Left ventricle myocardium inferior (tissue), 1 donor: Measurements from ENCODE around the gene GSK3A. TPM values are rescaled to one million over a fixed set of nuclear protein-coding genes. Genes with fewer than 3 reads are reported as not detected.

Experiments used
- DNase-seq: peaks from one replicate; pipeline ENCODE4 v3.0.0-alpha.2; 2020
- H3K27ac ChIP-seq: fragments of 200-600 bp; replicated peaks from 2 replicates; pipeline ENCODE4 v1.8.0; 2021
- H3K27me3 ChIP-seq: fragments of 200-600 bp; 2 replicates; pipeline ENCODE4 v1.8.0; 2021; ENCODE audit warnings: low read depth
- H3K36me3 ChIP-seq: fragments of 200-600 bp; 2 replicates; pipeline ENCODE4 v1.8.0; 2021
- H3K4me1 ChIP-seq: fragments of 200-600 bp; 2 replicates; pipeline ENCODE4 v1.8.0; 2021
- H3K4me3 ChIP-seq: fragments of 200-600 bp; 2 replicates; pipeline ENCODE4 v1.8.0; 2021; ENCODE audit warnings: mild to moderate bottlenecking, moderate library complexity
- H3K9me3 ChIP-seq: fragments of 200-600 bp; replicated peaks from 2 replicates; pipeline ENCODE4 v1.8.0; 2021
- CTCF ChIP-seq: fragments of 200-600 bp; IDR thresholded peaks from 2 replicates; pipeline ENCODE4 v1.8.0; 2021; ENCODE audit warnings: antibody characterized with exemption, mild to moderate bottlenecking, borderline replicate concordance
- intact Hi-C: fragments of 100-400 bp; cut with micrococcal nuclease; formaldehyde crosslinking; loops from one replicate; pipeline ENCODE4 v1.11.0; 2022
- total RNA-seq: library from RNA; stranded (reverse); fragmentation: NEBNext Ultra II Directional; extraction: Animal tissue kit (Norgen Biotek cat#: 25700); gene quantifications from one replicate; pipeline ENCODE4 v1.2.1, GENCODE V29; 2021
- donor health status: DM: no; HTN: yes; CAD: no; lungs with severe emphysema.

The GSK3A gene
- total RNA-seq, 1 donor from 2014 or later, result 37.6 TPM

- no peak overlapping the region for H3K4me3 ChIP-seq
- intact Hi-C loops, result no loop called here
These were observed 3.9 kb upstream of the GSK3A start for GRCh38 chr19:42246143-42246921.

DNA sequence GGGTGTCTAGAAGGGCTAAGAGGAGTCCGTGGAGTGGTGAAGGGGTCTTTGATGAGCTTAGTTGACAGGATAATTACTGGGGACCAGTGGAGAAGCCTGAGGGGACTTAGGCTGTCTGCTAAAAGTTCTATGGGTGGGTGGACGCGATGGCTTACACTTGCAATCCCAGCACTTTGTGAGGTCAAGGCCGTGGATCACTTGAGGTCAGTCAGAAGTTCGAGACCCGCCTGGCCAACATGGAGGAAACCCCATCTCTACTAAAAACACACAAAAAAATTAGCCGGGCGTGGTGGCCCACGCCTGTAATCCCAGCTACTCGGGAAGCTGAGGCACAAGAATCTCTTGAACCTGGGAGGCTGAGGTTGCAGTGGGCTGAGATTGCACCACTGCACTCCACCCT, 2.8 kb upstream of the GSK3A start:
- Histone ChIP-seq H3K4me3 (peak overlapping the region; percentile 88), H3K36me3 (peaks cover 20% of the 10 kb centered on the region), H3K27me3 (no peaks in the 10 kb centered on the region), H3K9me3 (no peaks in the 10 kb centered on the region), H3K27ac (peak overlapping the region; percentile 93), H3K4me1 (peaks cover 84% of the 10 kb centered on the region)
- intact Hi-C loops, result no loop called here
- no peak for TF ChIP-seq CTCF
- DNase-seq, result no peak

More at GRCh38 chr19:42246143-42246921, 3.9 kb upstream of the GSK3A start:
- Histone ChIP-seq H3K4me1 (peaks cover 84% of the 10 kb centered on the region), H3K9me3 (no peaks in the 10 kb centered on the region), H3K27ac (peak overlapping the region; percentile 93), H3K27me3 (no peaks in the 10 kb centered on the region), H3K36me3 (peaks cover 20% of the 10 kb centered on the region)
- peak; percentile 79 for TF ChIP-seq CTCF
- DNase-seq, result peak; percentile 75

DNA sequence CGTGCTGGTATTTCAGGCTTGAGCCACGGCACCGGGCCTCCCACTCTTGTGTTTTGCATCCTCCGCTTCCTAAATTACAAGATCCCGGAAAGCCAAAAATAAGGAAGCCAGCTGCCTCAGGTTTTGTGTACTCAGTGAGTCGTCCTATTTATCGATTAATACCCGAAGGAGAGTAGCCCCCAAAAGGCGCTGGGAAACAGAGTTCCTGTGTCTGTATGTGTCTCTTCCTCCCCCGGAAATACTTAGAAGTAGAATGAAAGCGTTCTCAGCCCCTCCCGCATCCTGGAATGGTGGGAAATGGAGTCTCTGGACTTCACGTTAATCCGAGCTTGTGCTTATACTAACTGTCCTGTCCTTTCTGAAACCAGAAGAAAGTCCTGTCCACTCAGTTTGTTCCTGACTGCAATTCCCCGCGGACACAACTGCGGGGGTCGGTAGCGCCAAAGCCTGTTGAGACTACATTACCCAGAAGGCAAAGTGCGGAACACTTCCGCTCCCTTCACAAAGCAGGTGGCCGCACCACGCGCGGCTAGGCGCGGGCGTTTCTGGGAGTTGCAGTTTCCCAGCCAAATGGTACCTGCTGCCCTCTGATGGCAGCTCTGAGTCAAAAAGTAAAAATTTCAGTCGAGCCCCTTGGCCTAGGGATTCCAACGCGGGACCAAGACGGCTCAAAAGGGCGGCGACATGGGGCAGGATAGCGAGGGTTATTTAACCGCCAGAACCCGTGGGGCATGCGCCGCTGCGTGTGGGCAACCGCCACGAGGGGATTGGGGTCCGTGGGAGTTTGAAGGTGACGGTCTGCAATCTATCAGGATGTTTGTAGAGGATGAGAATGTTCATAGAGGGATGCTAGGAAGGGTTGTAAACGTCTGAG, 2.2 kb upstream of the GSK3A start:
- Histone ChIP-seq H3K27me3 (no peaks in the 10 kb centered on the region), H3K4me1 (peaks cover 83% of the 10 kb centered on the region), H3K36me3 (peaks cover 19% of the 10 kb centered on the region), H3K9me3 (no peaks in the 10 kb centered on the region), H3K27ac (peak overlapping the region; percentile 93), H3K4me3 (peak overlapping the region; percentile 88)
- DNase-seq, result peak; percentile 93
- TF ChIP-seq CTCF, result peak; percentile 76
- intact Hi-C loops, result loop anchor here (5.0 kb wide), 1 partner anchor 38 kb away; no protein-coding TSS in a partner anchor

DNA sequence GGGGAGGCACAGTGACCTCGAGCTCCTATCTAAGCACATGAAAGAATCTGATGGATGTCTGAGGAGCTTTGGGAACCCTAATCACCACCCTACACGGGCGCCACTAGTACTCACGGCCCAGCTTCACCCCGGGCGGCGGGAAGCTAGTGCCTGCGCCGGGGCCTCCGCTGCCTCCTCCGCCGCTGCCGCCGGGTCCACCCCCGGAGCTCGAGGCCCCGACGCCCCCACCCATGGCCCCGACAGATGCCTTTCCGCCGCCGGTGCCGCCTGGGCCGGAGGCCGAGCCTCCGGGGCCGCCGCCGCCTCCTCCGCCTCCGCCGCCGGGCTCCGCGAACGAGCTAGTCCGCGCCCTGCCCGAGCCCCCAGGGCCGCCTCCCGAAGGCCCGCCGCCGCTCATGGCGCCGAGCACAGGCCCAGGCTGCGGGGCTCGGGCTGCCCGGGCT, 312 bp downstream of the GSK3A start:
- no peak for TF ChIP-seq CTCF
- Histone ChIP-seq H3K27me3 (no peaks in the 10 kb centered on the region), H3K36me3 (peaks cover 12% of the 10 kb centered on the region), H3K4me3 (peak overlapping the region; percentile 88), H3K27ac (peak overlapping the region; percentile 93), H3K9me3 (no peaks in the 10 kb centered on the region), H3K4me1 (peaks cover 59% of the 10 kb centered on the region)
- intact Hi-C loops, result loop anchor here (5.0 kb wide), 1 partner anchor 40 kb away; no protein-coding TSS in a partner anchor
- no peak for DNase-seq

GRCh38 chr19:42241279-42241678, 1.1 kb downstream of the GSK3A start:
- no peak for TF ChIP-seq CTCF
- H3K4me3 ChIP-seq, result peak overlapping the region; percentile 88
- no peak overlapping the region for H3K27ac ChIP-seq
- DNase-seq, result no peak
- H3K4me1 ChIP-seq, result peaks cover 51% of the 10 kb centered on the region
- peaks cover 20% of the 10 kb centered on the region for H3K36me3 ChIP-seq
- intact Hi-C loops, result loop anchor here (5.0 kb wide), 1 partner anchor 41 kb away; no protein-coding TSS in a partner anchor
- no peaks in the 10 kb centered on the region for H3K9me3 ChIP-seq
- H3K27me3 ChIP-seq, result no peaks in the 10 kb centered on the region
